NCI-H2107 treated with DMSO at 0.1 percent for 48 hours (cell line): ENCODE measurements around the gene FILIP1L.
"Not testable (repeated sequence)": the region's sequence is repeated elsewhere in the genome, so short reads cannot be mapped to it uniquely, and the experiment has no call there.

ENCODE experiments used
- DNase-seq: peaks from one replicate; lab custom pipeline; 2025; ENCODE audit not compliant: unreplicated experiment; lab: John Stamatoyannopoulos, UW

The FILIP1L gene

DNA sequence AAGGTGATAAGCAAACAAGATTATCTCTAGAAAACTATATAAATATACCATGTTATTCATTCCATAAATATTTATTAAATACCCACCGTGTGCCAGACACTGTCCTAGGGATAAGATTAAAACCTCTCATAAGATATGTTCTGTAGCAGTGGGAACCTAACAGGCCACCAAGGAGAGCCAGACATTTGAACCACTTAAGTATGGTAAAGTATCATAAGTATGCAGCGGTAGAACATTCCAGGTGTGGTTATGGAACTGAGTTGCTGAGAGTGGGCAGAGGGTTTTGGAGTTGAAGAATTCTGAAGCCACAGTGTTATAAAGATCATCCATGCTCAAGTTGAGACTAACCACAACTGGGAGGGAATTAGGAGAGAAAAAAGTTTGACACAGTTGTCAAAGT lies 14.7 kb downstream of the FILIP1L start:
- no peak for DNase-seq

DNA sequence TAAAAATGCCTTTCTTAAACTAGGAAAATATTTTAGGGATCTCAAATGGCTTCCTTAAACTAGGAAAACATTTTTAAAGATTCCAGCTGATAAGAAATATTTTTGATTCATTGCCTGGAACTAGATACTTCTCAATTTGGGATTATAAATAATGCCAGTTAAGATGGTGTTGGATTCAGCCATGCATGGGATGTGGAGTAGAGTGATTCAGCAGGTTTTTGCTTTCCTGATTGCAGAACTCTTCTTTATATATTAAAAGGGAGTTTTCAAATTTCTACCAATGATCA lies 15.6 kb downstream of the FILIP1L start:
- no peak for DNase-seq

DNA sequence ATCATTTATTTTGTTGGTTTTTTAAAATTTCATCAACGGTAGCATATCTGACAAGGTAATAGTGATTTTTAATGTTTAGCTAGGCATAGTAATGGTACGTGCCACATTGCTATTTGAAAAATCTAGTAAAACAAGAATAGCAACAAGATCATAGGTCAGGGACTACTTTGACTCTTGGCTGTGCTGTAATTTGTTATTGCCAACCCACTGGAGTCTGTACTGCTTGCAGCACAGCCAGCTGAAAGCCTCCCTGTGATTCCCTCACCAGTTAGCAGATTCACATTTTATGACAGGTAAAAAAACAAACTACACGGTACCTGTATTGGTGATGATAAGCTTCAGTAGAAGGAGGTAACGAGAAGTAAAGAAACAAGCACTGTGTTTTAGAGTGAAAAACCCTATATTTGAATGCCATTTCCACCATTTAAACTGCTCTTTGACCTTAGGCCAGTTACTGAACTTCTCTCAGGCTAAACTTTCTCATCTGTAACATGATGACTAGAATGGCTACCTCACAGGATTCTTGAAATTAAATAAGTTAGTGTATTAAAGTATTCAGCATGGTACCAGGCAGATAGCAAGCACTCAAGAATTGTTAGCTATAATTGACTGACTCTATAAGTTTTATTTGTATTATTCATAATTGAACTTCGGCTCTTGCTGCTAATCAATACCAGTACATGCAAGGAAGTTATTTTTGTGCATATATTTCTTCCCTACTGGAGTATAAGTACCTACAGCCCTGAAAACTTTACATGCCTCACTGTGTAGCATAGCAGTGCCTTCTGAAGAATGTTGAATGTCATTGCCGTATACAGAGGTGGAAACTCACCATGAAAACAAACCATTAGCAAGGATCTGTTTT lies 16.1 kb downstream of the FILIP1L start:
- DNase-seq: no peak

DNA sequence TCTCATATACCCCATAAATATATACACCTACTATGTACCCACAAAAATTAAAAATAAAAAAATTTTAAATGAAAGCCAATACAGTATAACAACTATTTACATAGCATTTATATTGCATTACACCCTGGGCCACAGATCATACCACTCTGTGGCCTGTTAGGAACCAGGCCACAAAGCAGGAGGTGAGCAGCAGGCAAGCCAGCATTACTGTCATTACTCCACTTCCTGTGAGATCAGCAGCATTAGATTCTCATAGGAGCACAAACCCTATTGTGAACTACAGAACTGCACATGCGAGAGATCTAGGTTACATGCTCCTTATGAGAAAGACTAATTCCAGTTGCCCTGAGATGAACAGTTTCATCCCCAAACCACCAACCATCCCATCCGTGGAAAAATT lies 17.4 kb downstream of the FILIP1L start:
- no peak for DNase-seq

DNA sequence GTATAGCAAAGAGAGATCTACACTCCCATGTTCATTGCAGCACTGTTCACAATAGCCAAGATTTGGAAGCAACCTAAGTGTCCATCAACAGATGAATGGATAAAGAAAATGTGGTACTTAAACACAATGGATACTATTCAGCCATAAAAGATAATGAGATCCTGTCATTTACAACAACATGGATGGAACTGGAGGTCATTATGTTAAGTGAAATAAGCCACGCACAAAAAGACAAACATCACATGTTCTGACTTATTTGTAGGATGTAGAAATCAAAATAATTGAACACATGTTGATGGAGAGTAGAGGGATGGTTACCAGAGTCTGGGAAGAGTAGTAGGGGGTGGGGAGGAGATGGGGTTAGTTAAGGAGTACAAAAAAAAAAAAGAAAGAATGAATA lies 18.0 kb downstream of the FILIP1L start:
- DNase-seq: not testable (repeated sequence)

DNA sequence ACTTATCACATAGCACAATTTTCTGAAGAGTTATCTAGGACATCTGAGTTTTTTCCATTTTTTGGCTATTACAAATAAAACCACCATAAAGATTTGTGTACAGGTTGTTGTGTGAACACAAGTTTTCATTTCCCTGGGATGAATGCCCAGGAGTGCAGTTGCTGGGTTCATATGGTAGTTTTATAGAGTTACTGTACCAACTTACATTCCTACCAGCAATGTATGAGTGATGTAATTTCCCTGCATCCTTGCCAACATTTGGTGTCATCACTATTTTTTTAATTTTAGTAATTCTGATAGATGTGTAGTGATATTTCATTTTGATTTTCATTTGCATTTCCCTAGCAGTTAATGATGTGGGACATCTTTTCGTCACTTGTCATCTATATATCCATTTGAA lies 20.5 kb downstream of the FILIP1L start:
- DNase-seq: no peak

DNA sequence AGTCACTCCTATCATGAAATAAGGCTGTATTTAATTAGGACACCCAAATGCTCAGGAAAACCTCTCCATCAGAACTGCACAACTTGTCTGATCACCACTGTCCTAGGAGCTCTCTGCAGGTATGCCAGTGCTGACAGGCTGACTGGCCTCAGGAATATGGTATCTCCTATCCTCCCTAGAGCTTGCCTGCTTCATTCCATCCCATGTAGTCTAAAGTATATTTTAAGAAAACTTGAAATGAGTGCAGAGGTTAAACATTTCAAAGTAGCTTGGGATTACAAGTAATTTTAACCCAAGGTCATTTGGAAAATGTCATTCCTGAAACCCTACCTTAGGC lies 23.7 kb downstream of the FILIP1L start:
- no peak for DNase-seq

DNA sequence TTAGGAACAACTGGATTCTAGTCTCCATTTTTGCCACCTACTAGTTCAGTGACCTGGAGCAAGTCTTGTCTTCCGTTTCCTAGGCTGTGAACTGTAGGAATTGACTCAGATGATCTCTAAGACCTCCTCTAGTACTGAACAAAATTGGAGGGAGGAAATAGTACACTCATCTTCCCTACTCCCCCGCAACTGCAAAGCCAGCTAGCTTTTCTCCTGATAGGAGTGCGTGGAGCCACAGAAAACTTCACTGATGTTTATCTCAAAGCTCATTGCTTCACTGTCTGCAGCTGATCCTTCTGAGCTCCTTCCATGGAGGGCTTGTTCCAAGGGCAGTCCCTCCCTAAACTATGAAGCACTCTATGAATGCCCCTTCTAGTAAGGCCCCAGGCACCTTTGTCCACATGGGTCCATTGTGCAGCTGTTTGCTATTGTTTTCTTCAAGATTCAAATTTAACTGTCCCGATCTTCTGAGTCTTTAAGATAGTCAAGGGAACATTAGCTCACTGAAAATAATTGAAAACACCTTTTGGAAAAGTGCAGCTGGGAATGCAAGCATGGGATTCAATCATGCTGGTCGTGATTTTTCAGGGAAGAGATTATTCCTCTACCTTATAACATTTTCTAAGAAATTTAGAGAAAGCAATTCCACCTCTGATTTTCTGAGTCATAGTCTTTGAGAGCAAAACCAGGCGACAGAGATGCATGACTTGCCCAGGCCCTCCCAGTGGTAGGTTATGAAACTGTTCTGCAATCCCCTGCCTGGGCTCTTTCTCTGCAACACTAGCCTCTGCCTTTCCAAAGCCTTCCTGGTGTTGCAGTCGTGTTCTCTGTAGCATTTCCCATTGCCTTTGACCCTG lies 24.3 kb downstream of the FILIP1L start:
- no peak for DNase-seq

DNA sequence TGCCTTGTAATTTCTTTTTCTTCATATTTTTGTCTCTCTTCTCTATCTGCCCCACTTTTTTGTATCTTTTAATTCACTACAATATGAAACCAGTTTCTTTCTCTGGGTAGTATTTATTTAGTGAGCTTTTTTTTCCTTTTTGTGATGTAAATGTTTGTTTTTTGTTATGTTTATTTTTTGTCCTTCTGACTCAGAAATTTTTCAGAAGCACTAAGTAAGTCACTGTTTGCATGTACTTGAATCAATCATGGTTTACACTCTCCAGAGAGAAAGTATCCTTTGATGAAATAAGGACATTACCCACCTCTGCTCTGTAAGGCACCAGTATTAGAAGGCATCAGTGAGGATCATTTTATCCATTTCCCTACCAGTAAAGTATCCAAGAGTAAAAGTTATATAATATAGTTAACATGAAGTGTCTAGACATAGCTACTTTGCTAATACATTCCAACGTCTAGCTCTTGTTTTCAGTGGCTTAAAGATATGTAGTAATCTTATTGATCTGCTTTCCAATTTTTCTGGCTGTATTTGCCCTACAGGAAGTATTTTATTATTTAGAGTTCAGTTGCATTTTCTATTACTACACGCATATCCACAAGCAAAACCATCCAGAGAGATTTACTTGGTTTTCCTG lies 25.4 kb downstream of the FILIP1L start:
- no peak for DNase-seq

DNA sequence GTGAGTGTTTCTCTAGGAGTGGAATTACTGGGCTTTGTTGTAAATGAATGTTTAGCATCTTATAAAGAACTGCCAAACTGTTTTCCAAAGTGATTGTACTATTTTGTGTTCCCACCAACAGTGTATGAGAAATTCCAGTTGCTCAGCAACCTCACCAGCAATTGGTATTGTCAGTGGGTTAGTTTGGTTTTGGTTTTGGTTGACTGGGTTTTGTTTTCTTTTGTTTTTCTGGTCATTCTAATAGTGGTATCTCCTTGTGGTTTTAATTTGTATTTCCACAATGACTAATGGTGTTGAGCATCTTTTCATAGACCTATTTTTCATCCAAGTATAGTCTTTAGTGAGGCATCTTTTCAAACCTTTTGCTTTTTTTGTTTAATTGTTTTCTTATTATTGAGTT lies 27.1 kb downstream of the FILIP1L start:
- no peak for DNase-seq

DNA sequence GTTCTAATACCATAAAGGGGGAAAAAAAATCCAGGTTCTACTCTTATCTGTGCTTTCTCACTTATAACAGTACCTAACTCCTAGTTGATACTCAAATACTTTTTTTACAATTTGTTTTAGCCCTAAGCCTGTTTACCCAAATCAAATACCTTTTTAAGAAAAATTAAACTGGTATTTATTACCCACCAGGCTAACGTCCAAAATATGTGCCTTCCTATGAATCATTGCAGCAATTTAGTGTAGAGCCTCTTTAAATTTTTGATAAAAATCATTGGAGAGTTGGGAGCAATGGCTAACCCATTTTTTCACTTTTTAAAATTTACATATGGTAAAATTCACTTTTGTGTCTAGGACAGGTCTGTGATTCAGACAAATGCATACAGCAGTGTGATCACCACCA lies 27.9 kb downstream of the FILIP1L start:
- no peak for DNase-seq

DNA sequence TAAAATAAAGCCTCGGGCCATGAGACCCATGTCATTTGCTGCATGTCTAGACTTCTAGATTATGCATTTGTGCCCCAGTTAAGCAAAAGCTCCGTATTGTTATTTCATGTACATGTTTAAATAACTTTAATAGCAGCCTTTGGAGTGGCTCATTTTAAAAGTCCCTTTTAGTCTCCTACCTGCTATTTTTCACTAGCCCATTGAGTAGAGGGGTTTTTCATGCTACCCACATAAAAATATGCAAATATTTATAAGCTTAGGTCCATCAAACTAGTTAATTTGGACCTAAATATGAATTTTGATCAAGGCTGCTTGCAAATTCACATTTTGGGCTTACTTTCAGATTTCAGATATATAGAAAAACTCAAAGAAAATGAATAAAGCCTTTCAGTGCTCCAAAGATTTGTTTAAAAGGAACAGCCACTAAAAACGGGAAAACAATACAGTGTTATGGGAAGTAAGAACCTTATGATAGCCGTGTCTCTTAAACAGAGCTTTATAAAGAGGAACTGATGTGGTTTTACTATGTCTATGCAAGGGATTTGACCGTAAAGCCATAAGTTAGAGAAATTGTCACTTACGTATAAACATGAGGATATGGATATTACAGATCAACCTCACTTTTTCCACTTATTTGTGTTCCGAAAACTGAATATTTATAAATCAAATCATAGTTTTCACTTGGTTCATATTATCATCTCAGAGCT lies 30.0 kb downstream of the FILIP1L start:
- DNase-seq: no peak

DNA sequence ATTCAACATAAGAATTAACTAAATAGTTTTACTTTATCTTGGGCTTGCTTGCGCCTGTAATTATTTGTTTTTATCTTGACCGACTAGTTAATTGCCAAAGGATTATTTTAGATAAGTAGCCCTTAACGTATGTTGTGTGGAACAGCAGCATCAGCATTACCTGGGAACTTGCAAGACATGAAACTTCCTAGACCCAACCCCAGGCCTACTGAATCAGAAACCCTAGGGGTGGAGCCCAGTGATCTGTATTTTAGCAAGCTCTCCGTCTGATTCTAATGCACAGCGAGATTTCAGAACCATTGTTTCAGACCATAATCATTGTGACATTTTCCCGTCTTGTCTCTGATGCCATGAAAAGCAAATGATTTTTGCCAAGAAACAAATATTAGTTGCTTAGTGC lies 31.1 kb downstream of the FILIP1L start:
- no peak for DNase-seq

DNA sequence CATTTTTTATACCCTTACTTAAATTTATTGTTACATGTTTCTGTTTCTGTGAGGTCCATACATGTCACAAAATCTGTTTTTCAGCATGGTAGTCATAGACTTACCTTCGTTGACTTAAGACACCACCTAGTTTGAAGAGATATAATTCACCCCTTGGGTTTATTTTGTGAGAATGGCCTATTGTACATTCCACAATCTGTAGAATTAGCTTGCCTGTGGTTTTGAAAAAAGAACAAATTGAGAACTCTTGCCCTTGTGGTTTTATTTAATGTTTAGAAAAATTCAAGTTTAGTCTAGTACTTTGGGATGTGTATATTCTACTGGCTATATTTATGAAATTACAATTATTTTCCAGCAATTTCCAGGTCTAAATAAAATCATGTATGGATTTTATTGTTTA lies 31.6 kb downstream of the FILIP1L start:
- no peak for DNase-seq

DNA sequence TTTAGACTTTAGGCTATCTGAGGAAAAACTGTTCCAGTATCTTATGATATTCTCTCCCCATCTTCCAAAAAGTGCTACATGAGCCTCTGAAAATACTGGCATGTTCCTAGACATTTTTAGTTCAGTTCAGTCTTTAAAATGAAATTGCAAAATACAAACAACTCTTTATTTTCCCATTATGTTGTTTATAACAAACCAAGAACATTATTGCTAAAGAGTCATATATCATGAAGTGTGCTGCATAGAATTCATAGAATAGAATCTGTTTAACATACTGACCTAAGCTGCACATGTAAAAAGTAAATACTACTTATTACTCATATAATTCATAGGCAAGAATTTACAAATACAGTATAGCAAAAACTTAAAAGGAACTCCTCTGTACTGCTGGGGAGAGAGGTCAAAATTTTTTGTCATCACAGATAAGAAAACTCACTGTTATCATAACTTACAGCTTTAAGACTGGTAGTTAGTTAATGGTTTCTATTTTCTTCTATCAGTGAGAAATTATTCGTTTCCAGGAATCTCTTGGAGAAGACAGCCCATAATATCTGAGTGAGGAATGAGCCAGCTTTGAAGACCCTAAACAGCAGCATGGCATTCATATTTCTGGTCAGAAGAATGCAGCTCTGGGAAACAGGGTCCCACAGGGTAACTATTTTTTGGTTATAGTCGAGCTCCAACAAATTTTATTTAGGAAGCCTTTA lies 32.2 kb downstream of the FILIP1L start:
- DNase-seq: no peak

DNA sequence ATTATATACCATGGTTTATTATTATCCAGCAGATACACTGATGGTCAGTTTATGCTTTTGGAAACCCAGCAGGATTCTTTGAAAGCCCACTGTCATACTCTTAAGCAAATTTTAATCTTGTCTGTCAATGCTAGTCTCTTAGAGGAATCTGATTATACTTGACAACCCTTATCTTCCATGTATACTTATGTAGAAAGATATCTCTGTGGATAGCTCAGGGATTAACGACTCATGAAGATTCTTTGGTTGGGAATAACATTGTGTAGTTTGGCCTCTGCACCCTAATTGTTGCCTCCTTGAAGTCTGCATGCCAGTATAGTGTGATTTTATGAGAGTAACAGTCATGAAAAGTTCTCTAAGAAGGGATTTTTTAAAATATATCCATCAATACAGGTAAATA lies 33.0 kb downstream of the FILIP1L start:
- DNase-seq: no peak

DNA sequence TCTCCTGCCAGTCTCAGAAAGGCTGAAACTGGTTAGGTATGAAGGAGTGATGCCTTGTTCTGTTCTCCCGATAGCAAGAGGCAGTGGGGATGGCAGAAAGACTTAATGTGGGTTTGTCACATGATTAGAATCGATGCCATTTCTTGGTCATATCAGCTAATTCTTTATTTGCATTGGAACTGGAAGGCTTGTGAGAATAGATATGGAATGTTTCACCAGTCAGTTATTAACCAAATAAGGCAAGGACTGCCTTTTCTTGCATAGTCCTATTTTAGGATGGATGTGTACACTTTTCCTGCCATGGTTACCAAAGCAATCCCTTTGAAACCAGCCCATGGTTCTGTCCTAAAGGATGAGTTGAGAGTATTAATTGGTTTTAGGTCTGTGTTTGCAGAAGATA lies 33.7 kb downstream of the FILIP1L start:
- DNase-seq: no peak

DNA sequence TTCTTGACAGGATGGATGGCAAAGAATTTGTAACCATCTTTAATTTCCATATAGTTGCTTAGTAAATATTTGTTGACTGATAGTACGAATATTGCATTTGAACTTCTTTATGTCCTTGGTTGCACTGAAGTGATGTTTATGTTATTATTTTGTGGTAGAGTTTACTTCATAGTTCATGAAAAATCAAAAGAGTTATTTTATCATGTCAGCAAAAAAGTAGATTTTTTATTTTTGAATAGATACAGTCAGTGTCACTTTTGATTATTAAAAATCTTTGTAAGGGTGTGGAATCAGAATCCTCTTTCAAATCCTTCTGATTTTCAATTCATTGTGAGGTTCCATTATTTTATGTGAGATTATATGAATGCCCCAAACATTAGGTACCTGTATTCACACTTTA lies 35.0 kb downstream of the FILIP1L start:
- no peak for DNase-seq

DNA sequence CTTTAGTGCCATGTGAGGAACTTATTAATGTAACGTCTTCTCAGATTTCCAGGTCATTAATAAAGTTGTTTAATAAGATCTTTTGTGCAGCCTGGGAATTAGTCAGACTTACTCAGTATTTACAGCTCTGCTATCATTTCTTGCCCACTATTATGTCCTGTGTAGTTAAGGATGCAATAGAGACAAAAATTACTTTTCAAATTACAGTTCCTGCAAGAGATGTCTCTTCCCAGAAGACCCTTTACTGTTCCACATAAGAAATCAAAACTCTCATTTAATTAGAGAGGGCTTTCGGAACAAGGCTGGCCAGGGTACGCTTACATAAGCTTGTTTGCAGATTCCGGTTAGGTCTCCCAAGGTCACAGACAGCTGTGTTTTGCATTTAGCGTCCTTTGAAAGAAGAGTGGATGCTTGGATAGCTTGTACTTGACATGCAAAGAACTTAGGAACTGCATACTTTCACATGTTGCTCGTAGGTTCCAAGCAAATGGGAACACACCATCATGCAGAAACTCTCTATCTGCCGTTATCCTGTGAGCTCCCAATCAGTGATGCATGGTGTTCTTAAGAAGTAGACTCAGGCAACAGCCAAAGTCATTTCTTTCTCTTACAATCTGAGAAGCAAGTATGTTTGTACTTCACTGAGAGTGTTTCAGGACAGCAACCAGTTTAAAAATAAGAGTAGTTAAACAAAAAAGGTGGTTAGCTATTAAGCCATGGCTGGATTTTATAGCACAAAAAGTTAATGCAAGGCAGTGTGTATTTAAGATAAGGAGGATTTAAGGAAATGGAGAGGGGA lies 37.4 kb downstream of the FILIP1L start:
- DNase-seq: no peak
